Measurements from ENCODE around the gene ABCC8.

Gene ABCC8

GRCh38 chr11:17472467-17472866 is 4.2 kb downstream of the ABCC8 start:
- Histone ChIP-seq H3K9ac (ENCODE audit: low read depth, low read length) (no peak overlapping the region), H3K9me3 (ENCODE audit: control insufficient read depth, insufficient read depth, low read length) (no peaks in the 10 kb centered on the region)

DNA sequence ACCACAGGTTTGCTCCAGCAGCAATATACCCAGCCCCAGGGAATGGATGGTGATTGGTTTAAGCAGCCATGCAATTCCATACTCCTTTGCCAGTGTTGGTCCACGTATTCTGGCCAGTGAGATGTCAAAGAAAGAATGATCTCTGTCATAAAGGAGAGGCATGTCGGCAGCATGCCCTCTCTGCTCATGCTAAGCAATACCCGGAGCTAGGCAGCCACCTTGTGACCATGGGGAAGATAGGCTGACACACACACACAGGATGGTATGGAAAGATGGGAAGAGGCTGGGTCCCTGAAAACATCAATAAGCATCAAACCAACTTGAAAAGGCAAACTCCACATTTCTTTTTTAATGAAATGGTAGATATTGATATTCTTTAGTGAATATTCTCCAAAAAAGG is 5.1 kb downstream of the ABCC8 start:
- peaks cover 3% of the 10 kb centered on the region; the same call in 1 of the 2 replicates for H3K4me1 ChIP-seq (ENCODE audit: insufficient read depth, low read length)
- H3K9me3 ChIP-seq (ENCODE audit: control insufficient read depth, insufficient read depth, low read length): no peaks in the 10 kb centered on the region
- H3K9ac ChIP-seq (ENCODE audit: low read depth, low read length): no peak overlapping the region
- H3K36me3 ChIP-seq (ENCODE audit: insufficient read depth, low read length): no peaks in the 10 kb centered on the region

More at GRCh38 chr11:17472467-17472866, 4.2 kb downstream of the ABCC8 start:
- peaks cover 3% of the 10 kb centered on the region; the same call in 1 of the 2 replicates for H3K4me1 ChIP-seq (ENCODE audit: insufficient read depth, low read length)
- no peaks in the 10 kb centered on the region for H3K36me3 ChIP-seq (ENCODE audit: insufficient read depth, low read length)

- no peak overlapping the region for H3K9ac ChIP-seq (ENCODE audit: low read depth, low read length)
- no peaks in the 10 kb centered on the region for H3K36me3 ChIP-seq (ENCODE audit: insufficient read depth, low read length)
- no peaks in the 10 kb centered on the region for H3K9me3 ChIP-seq (ENCODE audit: control insufficient read depth, insufficient read depth, low read length)
- H3K4me1 ChIP-seq (ENCODE audit: insufficient read depth, low read length): peaks cover 3% of the 10 kb centered on the region; the same call in 1 of the 2 replicates
These were observed 6.6 kb downstream of the ABCC8 start for GRCh38 chr11:17469998-17470397.

DNA sequence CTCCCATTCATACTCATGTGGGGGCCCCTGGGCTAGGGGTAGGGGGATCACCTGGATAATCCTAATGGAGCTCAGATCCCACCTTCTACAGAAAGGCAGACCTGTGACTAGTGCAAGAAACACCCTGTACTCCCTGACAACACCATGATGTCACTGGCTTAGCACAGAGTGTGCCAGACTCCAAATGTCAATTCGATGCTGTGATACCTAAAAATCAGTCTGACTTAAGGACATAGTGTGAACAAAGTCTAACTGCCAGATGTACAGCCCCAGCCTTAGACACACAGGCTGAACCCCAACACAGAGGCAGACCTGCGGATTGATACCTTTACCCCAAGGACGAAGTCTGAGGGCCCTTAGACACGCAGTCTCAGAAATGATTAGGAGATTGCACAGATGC is 8.5 kb downstream of the ABCC8 start:
- Histone ChIP-seq H3K36me3 (ENCODE audit: insufficient read depth, low read length) (no peaks in the 10 kb centered on the region), H3K4me1 (ENCODE audit: insufficient read depth, low read length) (peaks cover 3% of the 10 kb centered on the region; the same call in 1 of the 2 replicates), H3K9ac (ENCODE audit: low read depth, low read length) (no peak overlapping the region), H3K9me3 (ENCODE audit: control insufficient read depth, insufficient read depth, low read length) (no peaks in the 10 kb centered on the region)

DNA sequence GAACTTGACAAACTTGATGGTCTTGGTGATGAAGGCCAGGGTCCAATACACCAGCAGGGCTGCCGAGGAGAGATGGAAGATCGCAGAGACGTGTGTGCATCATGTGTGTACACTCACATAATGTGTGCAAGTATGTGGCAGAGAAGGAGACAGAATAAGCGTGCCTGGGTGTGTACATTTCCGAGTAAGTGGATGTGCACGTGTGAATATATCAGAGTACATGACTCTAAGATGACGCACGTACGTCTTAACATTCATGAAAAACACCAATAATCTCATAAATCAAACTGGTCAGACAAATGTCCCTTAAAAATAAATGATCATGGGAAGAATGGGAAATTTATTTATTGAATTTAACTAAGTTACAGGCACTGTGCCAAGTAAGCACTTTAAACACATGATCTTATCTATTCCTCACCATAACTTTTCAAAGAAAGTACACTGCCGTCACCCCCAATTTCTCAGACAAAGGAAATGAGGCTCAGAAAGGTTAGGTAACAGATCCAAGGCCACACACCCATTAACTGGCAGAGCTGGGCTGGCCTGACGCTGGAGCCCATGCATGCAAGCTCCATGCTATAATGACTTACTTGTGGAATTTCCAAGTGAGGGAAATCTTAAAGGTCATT is 13.0 kb downstream of the ABCC8 start:
- Histone ChIP-seq H3K36me3 (ENCODE audit: insufficient read depth, low read length) (no peaks in the 10 kb centered on the region), H3K9me3 (ENCODE audit: control insufficient read depth, insufficient read depth, low read length) (no peaks in the 10 kb centered on the region), H3K9ac (ENCODE audit: low read depth, low read length) (no peak overlapping the region), H3K4me1 (ENCODE audit: insufficient read depth, low read length) (no peaks in the 10 kb centered on the region)

GRCh38 chr11:17462940-17463339 is 13.7 kb downstream of the ABCC8 start:
- Histone ChIP-seq H3K36me3 (ENCODE audit: insufficient read depth, low read length) (no peaks in the 10 kb centered on the region), H3K9ac (ENCODE audit: low read depth, low read length) (no peak overlapping the region), H3K4me1 (ENCODE audit: insufficient read depth, low read length) (peaks cover 6% of the 10 kb centered on the region; the same call in 1 of the 2 replicates), H3K9me3 (ENCODE audit: control insufficient read depth, insufficient read depth, low read length) (no peaks in the 10 kb centered on the region)

GRCh38 chr11:17460406-17460805 is 16.2 kb downstream of the ABCC8 start:
- no peaks in the 10 kb centered on the region for H3K9me3 ChIP-seq (ENCODE audit: control insufficient read depth, insufficient read depth, low read length)
- no peaks in the 10 kb centered on the region for H3K36me3 ChIP-seq (ENCODE audit: insufficient read depth, low read length)
- H3K9ac ChIP-seq (ENCODE audit: low read depth, low read length): no peak overlapping the region
- H3K4me1 ChIP-seq (ENCODE audit: insufficient read depth, low read length): peaks cover 15% of the 10 kb centered on the region

DNA sequence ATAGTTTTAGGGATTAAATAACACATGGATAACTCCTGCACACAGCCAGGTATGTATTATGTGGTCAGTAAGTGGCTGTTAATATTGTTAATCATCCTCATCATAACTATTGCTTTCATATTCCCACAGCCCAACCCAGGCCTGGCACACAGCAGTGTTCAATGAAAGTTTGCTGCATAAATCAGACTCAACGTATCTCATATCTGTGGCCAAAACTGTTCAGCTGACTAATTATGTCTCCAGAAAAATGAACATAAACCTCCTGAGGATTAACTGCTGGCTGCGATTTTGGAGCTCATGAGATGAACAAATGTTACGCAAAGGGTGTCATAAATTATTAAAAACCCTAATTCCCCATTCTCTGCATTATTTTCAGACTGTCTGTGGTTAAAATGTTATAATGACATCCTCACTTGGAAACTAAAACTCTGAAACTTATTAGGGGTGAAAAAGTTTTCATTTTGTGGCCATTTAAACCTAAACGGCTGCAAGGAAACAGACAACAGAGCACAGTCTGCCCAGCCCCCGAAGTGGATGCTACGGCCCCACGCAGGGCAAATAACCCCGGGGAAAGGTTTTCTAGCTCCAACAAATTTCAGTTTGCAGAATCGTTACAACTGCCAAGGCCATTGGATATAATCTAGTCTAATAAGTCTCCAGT is 17.3 kb downstream of the ABCC8 start:
- no peak overlapping the region for H3K9ac ChIP-seq (ENCODE audit: low read depth, low read length)
- no peaks in the 10 kb centered on the region for H3K36me3 ChIP-seq (ENCODE audit: insufficient read depth, low read length)
- H3K9me3 ChIP-seq (ENCODE audit: control insufficient read depth, insufficient read depth, low read length): no peaks in the 10 kb centered on the region
- peaks cover 15% of the 10 kb centered on the region for H3K4me1 ChIP-seq (ENCODE audit: insufficient read depth, low read length)

GRCh38 chr11:17458268-17458667 is 18.4 kb downstream of the ABCC8 start:
- no peaks in the 10 kb centered on the region for H3K9me3 ChIP-seq (ENCODE audit: control insufficient read depth, insufficient read depth, low read length)

DNA sequence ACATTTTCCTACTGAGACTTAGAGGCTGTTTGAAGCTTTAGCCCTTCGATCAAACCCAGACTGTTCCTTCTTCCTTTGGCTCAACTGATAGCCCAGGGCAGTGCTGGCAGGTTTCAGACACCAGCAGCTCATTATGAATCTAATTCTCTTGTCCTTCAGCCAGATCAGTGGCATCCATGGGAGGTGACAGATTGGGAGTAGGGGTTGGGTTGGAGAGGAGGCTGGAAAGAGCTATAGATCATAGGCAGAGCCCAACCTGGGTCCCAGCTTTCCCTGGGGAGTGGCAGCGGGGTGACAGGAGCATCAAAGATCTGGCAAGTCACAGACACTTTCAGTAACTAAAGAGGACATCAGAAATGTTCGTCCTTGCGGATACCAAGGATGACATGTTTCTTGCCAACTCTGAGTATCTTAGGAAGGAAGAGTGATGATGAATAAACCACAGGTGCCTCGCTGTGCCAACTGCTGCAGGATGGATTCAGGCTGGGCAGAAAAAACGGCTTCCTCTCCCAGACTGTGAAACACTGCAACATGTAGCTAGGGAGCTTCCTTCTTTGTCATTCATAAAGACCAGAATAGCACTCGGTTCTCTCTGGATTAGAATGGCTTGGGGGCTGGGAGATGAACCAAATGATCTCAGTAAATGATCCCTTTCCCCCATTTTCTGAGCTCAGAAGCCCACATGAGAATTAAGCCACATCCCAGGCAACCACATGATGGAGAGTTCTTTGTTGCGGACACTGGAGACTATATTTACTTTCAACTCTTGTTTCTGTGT is 19.1 kb downstream of the ABCC8 start:
- H3K36me3 ChIP-seq (ENCODE audit: insufficient read depth, low read length): no peaks in the 10 kb centered on the region
- no peaks in the 10 kb centered on the region for H3K9me3 ChIP-seq (ENCODE audit: control insufficient read depth, insufficient read depth, low read length)
- H3K9ac ChIP-seq (ENCODE audit: low read depth, low read length): no peak overlapping the region
- peaks cover 15% of the 10 kb centered on the region for H3K4me1 ChIP-seq (ENCODE audit: insufficient read depth, low read length)

More at GRCh38 chr11:17458268-17458667, 18.4 kb downstream of the ABCC8 start:
- Histone ChIP-seq H3K36me3 (ENCODE audit: insufficient read depth, low read length) (no peaks in the 10 kb centered on the region), H3K9ac (ENCODE audit: low read depth, low read length) (no peak overlapping the region), H3K4me1 (ENCODE audit: insufficient read depth, low read length) (peaks cover 15% of the 10 kb centered on the region)

GRCh38 chr11:17452668-17453067 is 24.0 kb downstream of the ABCC8 start:
- Histone ChIP-seq H3K36me3 (ENCODE audit: insufficient read depth, low read length) (no peaks in the 10 kb centered on the region), H3K4me1 (ENCODE audit: insufficient read depth, low read length) (peaks cover 6% of the 10 kb centered on the region; the same call in 1 of the 2 replicates), H3K9me3 (ENCODE audit: control insufficient read depth, insufficient read depth, low read length) (no peaks in the 10 kb centered on the region), H3K9ac (ENCODE audit: low read depth, low read length) (no peak overlapping the region)

DNA sequence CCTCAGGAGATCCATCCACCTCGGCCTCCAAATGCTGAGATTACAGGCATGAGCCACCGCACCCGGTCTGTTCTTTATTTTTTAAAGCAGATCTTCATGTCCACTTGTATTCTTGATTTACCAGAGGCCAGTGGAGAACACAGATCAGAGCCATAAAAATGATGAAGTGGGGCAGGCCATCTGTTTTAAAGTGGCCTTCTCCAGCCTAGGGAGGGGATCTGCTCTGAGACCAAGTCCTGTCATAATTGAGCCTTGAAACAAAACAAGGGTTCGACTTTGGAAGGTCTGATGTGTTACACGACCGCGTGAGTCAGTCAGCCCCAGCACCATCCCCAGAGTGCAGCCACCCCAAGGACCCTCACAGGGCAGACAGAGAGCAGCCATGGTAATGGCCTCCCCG is 27.5 kb downstream of the ABCC8 start:
- Histone ChIP-seq H3K9me3 (ENCODE audit: control insufficient read depth, insufficient read depth, low read length) (no peaks in the 10 kb centered on the region), H3K36me3 (ENCODE audit: insufficient read depth, low read length) (no peaks in the 10 kb centered on the region), H3K4me1 (ENCODE audit: insufficient read depth, low read length) (no peaks in the 10 kb centered on the region), H3K9ac (ENCODE audit: low read depth, low read length) (no peak overlapping the region)

DNA sequence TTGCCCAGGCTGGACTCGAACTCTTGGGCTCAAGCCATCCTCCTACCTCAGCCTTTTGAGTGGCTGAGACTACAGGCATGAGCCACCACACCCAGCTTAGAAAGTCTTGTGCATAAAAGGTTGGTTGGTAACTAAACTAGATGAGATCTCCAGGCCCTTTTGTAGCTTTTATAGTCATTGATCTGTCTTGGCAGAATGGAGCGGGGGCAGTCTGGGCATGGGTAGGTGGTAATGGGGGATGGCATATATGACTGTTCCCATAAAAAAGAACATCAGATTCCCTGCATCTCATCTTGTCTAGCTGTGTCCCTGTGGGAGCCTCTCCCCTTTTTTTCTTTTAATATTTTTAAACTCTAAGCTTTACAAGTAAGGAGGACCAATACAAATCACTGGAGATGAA is 30.2 kb downstream of the ABCC8 start:
- Histone ChIP-seq H3K9me3 (ENCODE audit: control insufficient read depth, insufficient read depth, low read length) (no peaks in the 10 kb centered on the region), H3K9ac (ENCODE audit: low read depth, low read length) (no peak overlapping the region), H3K4me1 (ENCODE audit: insufficient read depth, low read length) (no peaks in the 10 kb centered on the region), H3K36me3 (ENCODE audit: insufficient read depth, low read length) (no peaks in the 10 kb centered on the region)

DNA sequence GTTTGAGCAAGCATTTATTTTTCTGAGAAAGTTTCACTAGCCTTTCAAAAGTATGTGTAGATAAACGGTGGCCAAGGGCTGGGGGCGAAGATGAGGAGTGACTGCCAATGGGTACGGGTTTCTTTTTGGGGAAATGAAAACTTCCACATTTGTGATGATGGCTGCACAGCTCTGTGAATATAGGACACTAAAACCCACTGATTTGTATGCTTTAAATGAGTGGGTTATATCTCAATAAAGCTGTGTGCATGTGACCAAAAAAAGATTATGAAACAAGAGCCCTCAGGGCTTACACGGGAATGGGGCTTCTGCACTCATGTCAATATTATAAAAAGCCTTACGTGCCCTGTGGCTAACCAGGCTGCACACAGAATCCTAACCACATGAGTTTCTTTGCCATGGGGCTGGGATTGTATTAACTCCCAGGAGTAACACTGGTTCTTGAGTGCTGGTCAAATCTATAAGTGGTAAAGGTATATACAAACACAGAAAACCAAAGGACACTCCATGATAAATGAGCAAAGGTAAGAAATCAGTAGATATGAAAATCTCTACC is 31.3 kb downstream of the ABCC8 start:
- Histone ChIP-seq H3K4me1 (ENCODE audit: insufficient read depth, low read length) (no peaks in the 10 kb centered on the region), H3K36me3 (ENCODE audit: insufficient read depth, low read length) (no peaks in the 10 kb centered on the region), H3K9ac (ENCODE audit: low read depth, low read length) (no peak overlapping the region), H3K9me3 (ENCODE audit: control insufficient read depth, insufficient read depth, low read length) (peaks cover 2% of the 10 kb centered on the region; the same call in 1 of the 2 replicates)

Data from ES-I3 (cell line).